GM18519 (cell line): Measurements from ENCODE around the gene WFDC1.

Experiments
- ATAC-seq: cut with Tn5 transposase; IDR thresholded peaks from one replicate; pipeline ENCODE4 v1.9.1; 2021; ENCODE audit warnings: mild to moderate bottlenecking, moderate library complexity; ENCODE audit not compliant: unreplicated experiment, low FRiP score

Gene WFDC1

DNA sequence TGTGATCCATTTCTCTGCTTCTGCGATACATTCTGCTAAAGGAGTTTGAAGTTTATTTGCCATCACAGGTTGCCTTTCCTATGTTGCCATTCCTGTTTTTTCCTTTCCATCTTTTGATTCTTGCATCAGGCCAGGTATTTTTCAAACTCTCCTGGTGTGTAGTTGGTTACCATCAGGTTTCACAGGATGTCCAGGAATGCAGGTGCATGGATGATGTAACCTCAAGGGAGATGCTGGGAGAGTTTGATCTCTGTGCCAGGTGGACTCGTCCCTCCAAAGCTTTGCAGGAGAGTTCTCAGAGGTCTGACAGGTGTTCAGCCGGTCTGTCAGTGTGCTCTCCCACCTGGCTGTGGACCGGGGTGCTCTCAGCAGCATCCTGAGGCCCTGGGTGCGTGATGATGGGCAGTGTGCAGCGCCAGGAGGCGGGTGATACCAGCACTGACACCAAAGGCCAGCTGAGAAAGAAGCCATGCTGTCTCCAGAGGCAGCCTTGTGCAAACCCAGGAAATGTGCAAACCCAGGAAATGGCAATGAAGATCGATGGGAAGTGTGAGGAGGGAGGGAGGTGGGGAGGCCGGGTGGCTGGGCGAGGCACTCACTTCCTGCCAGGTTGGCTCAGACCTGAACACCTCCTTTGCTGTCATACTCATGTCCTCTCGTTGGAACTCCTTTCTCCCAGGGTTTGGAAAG lies 75.4 kb downstream of the WFDC1 start:
- ATAC-seq = no peak

DNA sequence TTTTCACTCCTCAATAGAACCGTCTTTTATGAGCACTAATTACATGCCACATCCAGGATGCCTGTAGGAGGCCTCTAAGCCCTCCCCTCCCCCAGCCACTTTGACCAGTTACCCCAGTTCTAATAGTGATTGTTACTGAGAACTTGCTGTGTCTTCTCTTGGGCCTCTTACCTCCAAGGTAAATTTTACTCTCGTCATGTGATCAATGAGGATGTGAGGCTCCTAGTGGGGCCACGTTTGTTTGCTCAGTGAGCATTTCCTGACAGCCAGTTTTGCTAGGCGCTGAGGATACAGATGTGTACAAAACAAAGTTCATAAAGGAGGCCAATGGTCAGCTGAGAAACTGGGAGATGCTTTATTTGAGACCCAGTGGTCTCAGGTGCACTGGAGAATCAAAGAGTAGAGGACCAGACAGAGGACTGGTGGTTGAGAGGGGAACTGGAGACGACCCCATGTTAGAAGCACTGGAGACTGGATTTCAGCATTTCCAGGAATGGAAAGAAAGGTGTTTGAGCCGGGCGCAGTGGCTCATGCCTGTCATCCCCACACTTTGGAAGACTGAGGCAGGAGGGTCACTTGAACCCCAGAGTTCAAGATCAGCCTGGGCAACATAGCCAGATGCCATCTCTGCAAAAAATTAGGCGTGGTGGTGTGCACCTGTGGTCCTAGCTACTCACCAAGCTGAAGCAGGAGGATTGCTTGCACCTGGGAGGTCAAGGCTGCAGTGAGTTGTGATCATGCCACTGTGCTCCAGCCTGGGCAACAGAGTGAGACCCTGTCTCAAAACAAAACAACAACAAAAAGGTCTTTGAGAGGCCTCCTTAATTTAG lies 76.3 kb downstream of the WFDC1 start:
- ATAC-seq = no peak

DNA sequence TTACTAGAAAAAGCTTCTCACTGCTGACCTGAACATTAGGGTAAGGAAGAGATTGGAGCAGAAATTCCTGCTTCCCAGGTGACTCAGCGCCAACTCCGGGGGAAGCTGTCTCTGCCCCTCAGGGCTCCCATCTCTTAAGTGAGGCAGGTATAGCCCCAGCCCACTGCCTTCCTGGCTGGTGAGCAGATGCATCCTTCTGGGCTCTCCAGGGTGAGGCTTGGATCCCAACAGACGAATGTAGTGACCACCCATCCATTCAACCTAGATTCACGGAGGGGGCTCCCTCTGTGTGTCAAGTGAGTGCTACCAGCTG lies 76.8 kb downstream of the WFDC1 start:
- no peak for ATAC-seq

DNA sequence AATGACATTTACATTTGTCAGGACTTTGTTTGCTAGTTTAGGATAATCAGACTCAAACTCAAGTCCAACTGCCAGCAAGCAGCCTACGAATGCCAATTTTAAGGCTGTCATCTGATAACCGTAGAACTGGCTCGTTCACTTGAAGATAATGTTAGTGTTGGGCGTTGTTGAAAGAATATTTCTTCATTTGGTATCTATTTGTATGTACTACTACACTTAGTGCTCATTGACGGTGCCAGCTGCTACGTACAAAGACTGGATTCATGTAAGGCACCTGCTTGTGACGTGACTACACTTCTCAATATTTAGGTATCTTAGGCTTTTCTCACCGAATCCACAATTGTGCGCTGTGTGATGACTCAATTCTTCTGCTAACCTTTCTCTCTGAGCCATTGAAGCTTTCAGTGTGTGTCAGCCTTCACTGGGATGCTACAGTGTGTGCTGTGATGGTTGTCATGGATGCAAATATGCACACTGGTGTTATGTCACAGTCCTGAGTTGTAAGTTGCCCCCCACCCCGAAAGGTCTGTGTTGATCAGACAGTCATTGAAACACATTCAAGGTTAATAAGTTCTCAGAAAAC lies 79.3 kb downstream of the WFDC1 start:
- ATAC-seq = no peak

DNA sequence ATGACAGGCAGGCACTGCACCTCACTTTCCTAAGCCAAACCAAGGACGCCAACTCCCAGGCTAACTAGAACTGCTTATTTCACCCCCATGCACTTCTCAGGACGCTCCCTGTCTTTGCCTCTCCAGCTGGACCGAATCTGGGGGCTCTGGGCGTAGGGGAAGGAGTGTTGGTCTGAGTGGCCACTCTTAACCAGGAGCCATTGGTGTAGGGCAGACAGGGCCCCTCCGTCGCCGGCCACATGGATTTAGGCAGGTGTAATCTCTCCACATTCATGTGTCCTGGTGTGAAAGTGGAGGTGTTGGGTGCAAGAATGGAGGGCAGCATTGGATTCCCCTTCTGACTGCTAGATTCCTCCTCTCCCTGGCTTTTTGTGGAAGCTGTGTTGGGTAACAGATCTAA lies 83.4 kb downstream of the WFDC1 start:
- no peak for ATAC-seq

DNA sequence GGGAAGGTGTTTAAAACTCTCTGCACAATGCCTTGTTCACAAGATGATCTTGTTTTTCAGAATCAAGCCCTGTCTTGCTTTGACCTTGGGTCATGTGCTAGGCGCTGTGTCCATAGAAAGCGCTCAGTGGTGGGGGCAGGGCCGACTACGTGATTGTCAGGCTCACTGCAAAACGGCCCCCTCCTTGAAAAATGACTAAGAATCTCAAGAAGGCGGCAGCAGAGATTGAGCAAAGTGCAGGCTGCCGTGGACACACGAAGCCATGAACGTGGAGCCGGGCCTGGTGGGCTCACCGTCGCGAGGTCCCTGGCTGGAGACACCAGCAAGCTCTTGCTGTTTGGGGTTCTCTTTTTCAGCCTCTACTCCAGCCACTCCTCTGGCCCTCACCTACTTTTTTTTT lies 83.9 kb downstream of the WFDC1 start:
- ATAC-seq = no peak

DNA sequence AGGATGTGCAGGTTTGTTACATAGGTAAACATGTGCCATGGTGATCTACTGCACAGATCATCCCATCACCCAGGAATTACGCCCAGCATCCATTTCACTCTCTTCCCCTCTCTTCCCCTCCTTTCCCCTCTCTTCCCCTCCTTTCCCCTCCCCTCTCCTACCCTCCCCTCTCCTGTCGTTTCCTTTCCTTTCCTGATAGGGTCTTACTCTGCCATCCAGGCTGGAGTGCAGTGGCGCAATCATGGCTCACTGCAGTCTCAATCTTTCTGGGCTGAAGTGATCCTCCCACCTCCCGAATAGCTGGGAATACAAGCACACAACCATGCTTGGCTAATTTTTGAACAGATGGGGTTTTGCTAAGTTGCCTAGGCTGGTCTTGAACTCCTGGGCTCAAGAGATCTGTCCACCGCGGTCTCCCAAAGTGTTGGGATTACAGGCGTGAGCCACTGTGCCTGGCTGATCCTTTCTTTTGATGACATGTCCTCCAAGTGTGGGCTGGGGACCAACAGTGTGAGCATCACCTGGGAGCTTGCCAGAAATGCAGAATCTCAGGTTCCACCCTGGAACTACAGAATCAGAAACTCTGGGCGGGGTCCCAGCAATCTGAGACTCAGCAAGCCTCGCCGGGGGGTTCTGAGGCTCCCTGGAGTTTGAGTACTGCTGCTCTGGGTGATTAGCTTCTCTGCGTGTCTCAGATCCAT lies 84.5 kb downstream of the WFDC1 start:
- no peak for ATAC-seq
